HG02870 (cell line): Measurements from ENCODE around the gene USP14.

Source experiments
- ATAC-seq: cut with Tn5 transposase; IDR thresholded peaks from one replicate; pipeline ENCODE4 v1.9.1; 2021; ENCODE audit warnings: mild to moderate bottlenecking, moderate library complexity; ENCODE audit not compliant: unreplicated experiment

The USP14 gene

DNA sequence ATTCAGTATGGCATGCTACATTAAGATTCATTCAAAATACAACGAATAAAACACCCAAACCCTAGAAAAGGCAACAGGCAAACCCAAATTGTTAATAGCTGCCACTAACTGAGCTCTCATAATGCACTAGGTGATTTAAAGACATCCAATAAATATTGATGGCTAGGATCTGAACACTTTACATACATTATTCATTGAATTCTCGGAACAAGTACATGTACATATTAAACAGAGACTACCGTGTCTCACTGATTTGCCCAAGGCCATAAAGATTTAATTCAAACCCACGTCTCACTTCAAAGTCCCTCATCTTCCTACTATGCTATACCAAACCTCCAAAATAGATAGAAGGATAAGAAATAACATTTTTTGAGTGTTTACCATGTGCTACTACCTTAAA is 67.4 kb downstream of the USP14 start:
- ATAC-seq, result no peak

GRCh38 chr18:227374-227773 is 69.0 kb downstream of the USP14 start:
- ATAC-seq, result no peak

GRCh38 chr18:227902-228301 is 69.5 kb downstream of the USP14 start:
- ATAC-seq, result no peak

DNA sequence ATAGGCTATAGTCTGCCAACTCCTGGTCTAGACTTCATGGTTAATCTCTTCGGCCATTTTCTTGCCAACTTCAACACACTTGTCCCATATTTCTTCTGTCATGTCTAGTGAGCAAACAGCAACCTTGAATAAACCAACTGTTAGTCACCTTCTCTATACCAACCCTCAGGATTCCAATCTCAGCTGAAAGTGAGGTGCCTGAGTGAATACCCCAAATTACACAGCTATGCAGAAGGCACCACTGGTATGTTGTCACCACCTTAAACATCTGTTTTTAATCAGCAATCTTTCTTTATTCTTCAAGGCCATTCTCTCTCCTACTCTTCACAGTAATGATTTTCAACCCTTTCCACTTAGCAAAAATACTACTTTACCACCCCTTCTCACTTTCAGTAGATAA is 70.2 kb downstream of the USP14 start:
- ATAC-seq, result no peak

DNA sequence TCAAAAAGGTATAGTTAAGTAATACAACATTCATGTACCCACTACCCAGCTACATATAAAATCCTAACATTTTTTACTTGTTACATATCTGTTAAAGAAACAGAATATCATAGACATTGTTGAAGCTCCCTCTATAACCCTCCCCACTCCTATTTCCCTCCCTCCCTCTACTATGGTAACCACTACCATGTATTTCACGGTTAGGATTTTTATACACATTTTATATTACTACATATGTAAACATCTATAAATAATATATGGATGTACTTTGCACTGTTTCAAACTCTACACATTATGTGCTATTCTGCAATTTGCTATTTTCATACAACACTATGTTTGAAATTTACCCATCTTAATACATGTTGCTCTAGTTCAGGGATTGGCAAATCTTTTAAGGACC is 73.2 kb downstream of the USP14 start:
- no peak for ATAC-seq

- no peak for ATAC-seq
Measured at GRCh38 chr18:240175-240574, 81.8 kb downstream of the USP14 start.

- no peak for ATAC-seq
Measured at GRCh38 chr18:245282-245847, 87.0 kb downstream of the USP14 start.

- no peak for ATAC-seq
Measured at GRCh38 chr18:248053-248452, 89.7 kb downstream of the USP14 start.

- no peak for ATAC-seq
Measured at GRCh38 chr18:250685-251084, 92.3 kb downstream of the USP14 start.

- ATAC-seq, result no peak
Measured at GRCh38 chr18:251572-251971, 93.2 kb downstream of the USP14 start.

DNA sequence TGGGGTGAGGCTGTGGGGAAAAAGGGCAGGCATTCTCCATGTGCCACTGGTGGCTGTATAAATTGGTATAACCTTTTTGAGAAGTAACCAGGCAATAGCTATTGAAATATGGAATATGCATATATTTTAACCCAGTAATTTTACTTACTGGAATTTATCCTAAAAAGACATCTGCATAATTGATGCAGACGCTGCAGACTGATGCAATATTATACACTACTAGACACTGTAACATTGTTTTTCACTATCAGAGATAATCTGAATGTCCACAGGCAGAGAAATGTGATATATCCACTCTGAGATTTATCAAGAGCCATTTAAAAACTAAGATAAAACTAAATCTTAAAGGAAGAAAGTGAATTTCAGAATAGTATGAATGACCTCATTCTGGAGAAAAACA is 94.8 kb downstream of the USP14 start:
- ATAC-seq, result no peak

DNA sequence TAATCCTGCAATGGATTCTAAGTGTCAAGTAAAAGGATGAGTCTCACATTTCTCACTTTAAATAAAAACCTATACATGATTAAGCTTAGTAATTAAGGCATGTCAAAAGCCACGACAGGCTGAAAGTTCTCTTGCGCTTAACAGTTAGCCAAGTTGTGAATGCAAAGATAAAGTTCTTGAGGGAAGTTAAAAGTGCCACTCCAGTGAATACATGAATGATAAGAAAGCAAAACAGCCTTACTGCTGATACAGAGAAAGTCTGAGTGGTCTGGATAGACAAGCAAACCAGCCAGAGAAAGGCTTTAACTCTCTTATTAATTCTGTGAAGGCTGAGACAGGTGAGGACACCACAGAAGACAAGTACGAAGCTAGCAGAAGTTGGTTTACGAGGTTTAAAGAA is 96.8 kb downstream of the USP14 start:
- no peak for ATAC-seq

GRCh38 chr18:260547-260946 is 102.2 kb downstream of the USP14 start:
- no peak for ATAC-seq

DNA sequence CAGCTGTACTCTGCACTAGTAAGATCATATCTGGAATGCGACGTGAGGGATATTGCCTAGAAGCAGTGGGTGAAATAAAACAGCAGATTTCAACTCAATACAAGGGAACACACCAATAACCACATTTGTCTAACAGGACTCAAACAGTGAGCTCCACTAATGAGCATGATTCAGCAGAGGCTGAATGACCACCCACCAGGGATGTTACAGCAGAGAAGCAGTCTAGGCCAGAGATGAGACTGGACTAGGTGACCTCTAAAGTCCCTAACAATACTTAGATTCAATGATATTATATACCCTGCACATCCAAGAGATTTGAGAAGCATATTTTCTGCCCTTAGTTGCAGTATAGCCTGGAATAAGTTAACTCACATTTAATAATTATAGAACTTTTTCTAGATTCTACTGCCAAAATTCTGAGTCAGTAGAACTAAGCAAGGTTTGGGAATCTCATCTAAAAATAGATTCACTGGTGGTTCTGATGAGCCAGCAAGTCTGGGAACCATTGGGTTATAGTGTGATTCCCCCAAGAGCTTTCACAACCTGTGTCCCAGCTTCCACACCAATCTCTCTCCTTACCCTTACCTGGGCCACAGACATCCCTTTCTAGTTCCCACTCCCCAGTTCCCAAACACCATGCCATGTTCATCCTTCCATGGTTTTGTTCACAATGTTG is 103.2 kb downstream of the USP14 start:
- ATAC-seq, result no peak
